ENCODE results near the gene MC2R. TPM values are rescaled to one million over a fixed set of nuclear protein-coding genes. Genes with fewer than 3 reads are reported as not detected.

MC2R gene
- total RNA-seq, 1 experiment from 2014 or later = not detected

GRCh38 chr18:13872373-13872772 lies 43.0 kb downstream of the MC2R start:
- Histone ChIP-seq H3K27me3 (ENCODE audit: insufficient read depth, low read length) (peaks cover 8% of the 10 kb centered on the region; the same call in 1 of the 2 replicates), H3K56ac (ENCODE audit: insufficient read length, low read depth, low read length) (no peak overlapping the region), H2AK5ac (ENCODE audit: insufficient read length, low read length) (no peak overlapping the region), H2BK5ac (ENCODE audit: insufficient read length, low read length) (no peak overlapping the region), H3K79me1 (ENCODE audit: insufficient read depth, low read depth, low read length, poor library complexity, severe bottlenecking) (no peaks in the 10 kb centered on the region), H4K91ac (ENCODE audit: insufficient read length, low read depth, low read length) (no peak overlapping the region), H2BK20ac (ENCODE audit: low read depth, low read length, poor library complexity, severe bottlenecking) (no peak overlapping the region), H3K27ac (ENCODE audit: insufficient read length, low read depth, low read length) (no peak overlapping the region), H3K79me2 (ENCODE audit: insufficient read depth, low read length) (no peaks in the 10 kb centered on the region), H2BK120ac (ENCODE audit: low read depth, low read length, poor library complexity, severe bottlenecking) (no peak overlapping the region), H3K23ac (ENCODE audit: insufficient read length, low read depth, low read length) (no peak overlapping the region), H3K23me2 (ENCODE audit: insufficient read length, low read depth, low read length, poor library complexity, severe bottlenecking) (peaks cover 6% of the 10 kb centered on the region), H4K8ac (replicated peaks; ENCODE audit: insufficient read length, low read depth, low read length) (no peak overlapping the region), H3K9me3 (ENCODE audit: control insufficient read depth, low read depth, low read length) (no peaks in the 10 kb centered on the region), H2BK12ac (ENCODE audit: insufficient read length, low read depth, low read length) (no peak overlapping the region), H3K4me1 (ENCODE audit: insufficient read depth, low read length) (no peaks in the 10 kb centered on the region), H3K4me2 (ENCODE audit: insufficient read depth, insufficient read length, low read length) (no peak overlapping the region), H3K9ac (ENCODE audit: extremely low read depth, insufficient read length, low read length) (no peak overlapping the region), H3T11ph (ENCODE audit: low read length) (no peak overlapping the region), H4K20me1 (ENCODE audit: control insufficient read depth, insufficient read depth, insufficient read length) (no peaks in the 10 kb centered on the region), H3K4ac (ENCODE audit: low read depth, low read length) (no peak overlapping the region), H2AFZ (ENCODE audit: low read length) (no peak overlapping the region), H3K14ac (ENCODE audit: insufficient read depth, low read length) (no peak overlapping the region), H2BK15ac (ENCODE audit: low read depth, low read length) (no peak overlapping the region), H3K18ac (ENCODE audit: insufficient read length, low read depth, low read length) (no peak overlapping the region), H4K5ac (ENCODE audit: insufficient read length, low read depth, low read length) (no peak overlapping the region)
- no peaks in the 10 kb centered on the region; a peak in 1 of 7 replicates for H3K36me3 Mint-ChIP-seq (ENCODE audit: insufficient read depth in 1 of 3, low read depth in 3 of 3)
- H3K27ac Mint-ChIP-seq = no peak overlapping the region
- no CpG with 5 or more reads among the region's 14 CpGs for WGBS (ENCODE audit: extremely low coverage, insufficient read length, low lambda C conversion rate)
- no peak for DNase-seq
- H3K27me3 Mint-ChIP-seq (ENCODE audit: low read depth) = peaks cover 42% of the 10 kb centered on the region
- peaks cover 19% of the 10 kb centered on the region in 2 experiments for H3K4me1 Mint-ChIP-seq
- H3K9me3 Mint-ChIP-seq = 0 out of 5 replicates have a peak, but pooled peaks cover 0 to 1% of the 10 kb centered on the region in 2 experiments
- no peak overlapping the region for H3K4me3 Mint-ChIP-seq
- no peak for TF ChIP-seq CTCF (conservative IDR thresholded peaks at IDR 0.05)
